Endothelial cell of umbilical vein (primary cell): ENCODE measurements around the gene PRSS22.

Experiments used
- CTCF ChIP-seq, 2 donors: IDR thresholded peaks; 1 replicate in 1 of 2; 2 replicates in 1 of 2; pipeline ENCODE4 v1.5.1; 2011; ENCODE audit warnings: low read length in 2 of 2, mild to moderate bottlenecking in 2 of 2, moderate library complexity in 2 of 2, control low read depth in 1 of 2, inconsistent platforms in 1 of 2, low read depth in 1 of 2; ENCODE audit not compliant: insufficient read depth in 1 of 2; ENCODE audit errors: extremely low read depth in 1 of 2
- EZH2 ChIP-seq: IDR thresholded peaks from 2 replicates; pipeline ENCODE4 v1.6.1; 2012; ENCODE audit warnings: borderline replicate concordance, low read depth, mild to moderate bottlenecking, moderate library complexity, low read length, inconsistent platforms; ENCODE audit not compliant: severe bottlenecking
- JUN ChIP-seq: IDR thresholded peaks from 2 replicates; pipeline ENCODE4 v1.6.1; 2011; ENCODE audit warnings: borderline replicate concordance, low read depth; ENCODE audit not compliant: insufficient read length, insufficient read depth
- MAX ChIP-seq: IDR thresholded peaks from 2 replicates; pipeline ENCODE4 v1.6.1; 2011; ENCODE audit not compliant: insufficient read depth, insufficient read length
- MYC ChIP-seq: IDR thresholded peaks from one replicate; pipeline ENCODE4 v1.6.1; 2011; ENCODE audit warnings: mild to moderate bottlenecking, low read depth, low read length
- POLR2A ChIP-seq: IDR thresholded peaks from 2 replicates; pipeline ENCODE4 v1.6.1; 2012; ENCODE audit warnings: low read depth, mild to moderate bottlenecking, control low read depth, low read length
- POLR2AphosphoS5 ChIP-seq: IDR thresholded peaks from 2 replicates; pipeline ENCODE4 v1.6.1; 2012; ENCODE audit warnings: low read depth, mild to moderate bottlenecking, control low read depth, low read length, moderate library complexity; ENCODE audit not compliant: insufficient read depth

DNA sequence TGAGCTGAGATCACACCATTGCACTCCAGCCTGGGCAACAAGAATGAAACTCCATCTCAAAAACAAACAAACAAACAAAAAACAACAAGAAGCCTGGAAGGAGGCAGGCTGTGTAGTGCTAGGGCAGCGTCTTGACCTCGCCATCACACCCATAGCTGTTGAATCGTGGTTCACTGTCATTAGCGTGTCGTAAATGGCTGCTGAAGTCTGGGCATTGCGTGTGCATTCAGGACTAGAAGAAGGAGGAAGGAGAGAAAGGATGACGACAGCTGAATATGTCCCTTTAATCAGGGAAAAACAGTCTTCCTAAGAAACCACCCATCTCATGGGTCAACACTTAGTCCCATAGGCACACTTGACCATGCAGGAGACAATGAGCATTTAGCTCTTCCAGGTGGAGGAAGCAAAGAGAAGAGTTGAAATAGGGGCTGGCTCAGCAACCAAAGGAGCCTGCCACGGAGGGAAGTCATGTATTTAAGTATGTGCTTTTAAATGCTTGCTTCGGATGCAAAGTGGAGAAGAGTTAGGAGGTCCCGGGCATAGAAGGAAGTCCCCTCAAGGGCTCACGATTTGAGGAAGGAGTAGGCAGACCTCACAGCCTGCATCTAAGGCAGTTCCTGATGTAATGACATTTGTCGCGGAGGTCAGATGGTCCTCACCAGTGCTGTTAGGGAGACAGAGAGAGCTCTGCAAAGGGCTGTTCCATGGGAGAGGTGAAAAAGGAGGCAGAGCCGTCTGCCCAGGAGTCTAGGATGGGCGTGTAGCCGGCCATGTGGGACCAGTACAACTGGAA, 8.8 kb downstream of the PRSS22 start:
- TF ChIP-seq CTCF (IDR thresholded peaks at IDR 0.05; ENCODE audit: extremely low read depth in 1 of 2, insufficient read depth in 1 of 2, low read depth in 1 of 2, low read length in 2 of 2) (no peak), MAX (no peak), EZH2 (no peak), POLR2A (no peak), POLR2AphosphoS5 (no peak), MYC (no peak), JUN (no peak)
